Measurements from ENCODE around the gene PHF12.
A peak's percentile ranks its signal among the peaks of the same experiment; 100 is the strongest.

PHF12 gene

DNA sequence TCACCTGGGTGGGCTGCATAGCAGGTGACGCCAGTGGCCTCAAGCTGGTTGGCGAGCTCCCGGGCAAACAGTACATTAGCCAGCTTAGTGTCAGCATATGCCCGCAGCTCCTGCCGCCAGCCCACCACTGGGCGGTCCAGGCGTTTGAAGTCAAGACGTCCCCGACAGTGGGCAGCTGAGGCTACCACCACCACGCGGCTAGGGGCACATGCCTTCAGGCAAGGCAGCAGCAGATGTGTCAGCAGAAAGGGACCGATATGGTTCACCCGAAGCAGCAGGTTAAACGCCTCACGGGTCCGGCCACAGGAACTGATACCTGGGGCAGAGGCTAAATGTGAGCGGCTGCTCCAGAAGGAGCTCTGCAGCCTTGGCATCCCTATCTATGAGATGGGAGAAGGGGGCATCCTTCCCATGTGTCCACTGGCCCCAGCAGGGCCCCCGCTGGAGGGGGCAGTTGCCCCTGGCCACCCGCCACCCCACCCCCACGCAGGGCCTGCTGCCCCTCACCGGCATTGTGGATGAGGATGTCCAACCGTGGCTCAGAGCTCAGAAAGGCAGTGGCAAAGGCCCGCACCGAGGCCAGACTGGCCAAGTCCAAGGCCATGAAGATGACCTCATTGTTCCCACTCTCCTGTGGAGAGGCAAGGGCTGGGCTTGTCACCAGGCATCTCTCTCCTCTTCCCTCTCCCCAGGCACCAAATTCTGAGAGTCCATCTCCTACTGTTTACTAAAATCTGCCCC lies 50.2 kb downstream of the PHF12 start:
- DNase-seq, result no peak

- no peak for DNase-seq
Observed at GRCh38 chr17:28899212-28899815, 52.0 kb downstream of the PHF12 start.

- DNase-seq, result no peak
Observed at GRCh38 chr17:28898527-28898955, 52.8 kb downstream of the PHF12 start.

DNA sequence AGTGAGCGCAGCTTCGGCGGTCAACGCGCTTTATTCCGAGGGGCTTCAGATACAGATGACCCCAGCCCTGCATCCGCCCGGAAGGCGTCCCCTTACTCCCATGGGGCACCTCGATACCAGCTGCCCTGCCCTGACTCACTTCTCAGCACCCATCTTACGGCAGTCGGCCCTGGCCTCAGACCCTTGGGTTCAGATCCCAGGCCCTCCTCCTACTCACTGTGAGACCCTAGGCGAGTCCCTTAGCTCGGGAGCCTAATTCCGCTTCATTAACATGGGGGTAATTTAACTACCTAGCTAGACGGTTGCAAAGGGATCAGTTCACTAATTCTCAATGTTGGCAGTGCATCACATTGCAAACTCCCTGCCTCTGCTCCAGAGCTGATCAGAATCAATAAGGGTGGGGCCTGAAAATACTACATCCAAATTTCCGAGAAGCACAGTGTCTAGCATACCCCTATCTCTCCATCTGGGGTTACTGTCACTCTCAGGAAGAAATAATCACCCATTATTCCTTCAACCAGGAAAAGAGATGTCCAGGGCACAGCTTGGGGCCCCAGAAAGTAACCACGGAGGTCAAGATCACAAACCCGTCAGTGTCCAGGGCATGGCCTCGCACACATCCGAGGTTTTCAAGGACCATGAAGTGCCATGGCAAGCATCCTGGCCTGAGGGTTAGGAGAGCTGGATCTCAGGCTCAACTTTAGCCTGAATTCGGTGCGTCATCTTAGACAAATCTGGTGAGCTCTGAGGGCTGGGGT lies 53.4 kb downstream of the PHF12 start:
- no peak for DNase-seq

- peak; percentile 66 for DNase-seq
Observed at GRCh38 chr17:28896884-28897768, 54.2 kb downstream of the PHF12 start, which contains the start of gene FLOT2. TSS of gene FLOT2 (minus strand) at chr17:28897733. CDS start at chr17:28897574, 159 bp downstream.

DNA sequence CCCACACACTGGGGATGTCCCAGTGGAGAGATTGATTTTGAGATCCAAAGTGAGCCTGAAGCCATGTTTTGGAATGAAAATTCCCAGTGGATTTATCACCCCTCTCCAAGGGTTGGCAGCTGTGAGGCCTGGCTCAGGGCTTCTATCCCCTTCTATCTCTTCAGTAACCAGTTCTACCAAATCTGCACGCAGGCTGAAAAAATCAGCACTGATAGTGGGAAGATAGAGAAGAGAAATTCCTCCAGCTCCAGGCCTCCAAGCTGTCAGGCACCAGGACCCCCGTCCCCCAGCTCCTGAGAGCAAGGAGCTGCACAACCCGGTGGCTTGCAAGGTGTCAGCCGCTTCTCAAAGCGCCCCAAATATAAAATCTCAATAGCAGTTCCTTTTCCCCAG lies 54.8 kb downstream of the PHF12 start:
- no peak for DNase-seq

GRCh38 chr17:28895794-28896447 lies 55.4 kb downstream of the PHF12 start:
- DNase-seq, result no peak

DNA sequence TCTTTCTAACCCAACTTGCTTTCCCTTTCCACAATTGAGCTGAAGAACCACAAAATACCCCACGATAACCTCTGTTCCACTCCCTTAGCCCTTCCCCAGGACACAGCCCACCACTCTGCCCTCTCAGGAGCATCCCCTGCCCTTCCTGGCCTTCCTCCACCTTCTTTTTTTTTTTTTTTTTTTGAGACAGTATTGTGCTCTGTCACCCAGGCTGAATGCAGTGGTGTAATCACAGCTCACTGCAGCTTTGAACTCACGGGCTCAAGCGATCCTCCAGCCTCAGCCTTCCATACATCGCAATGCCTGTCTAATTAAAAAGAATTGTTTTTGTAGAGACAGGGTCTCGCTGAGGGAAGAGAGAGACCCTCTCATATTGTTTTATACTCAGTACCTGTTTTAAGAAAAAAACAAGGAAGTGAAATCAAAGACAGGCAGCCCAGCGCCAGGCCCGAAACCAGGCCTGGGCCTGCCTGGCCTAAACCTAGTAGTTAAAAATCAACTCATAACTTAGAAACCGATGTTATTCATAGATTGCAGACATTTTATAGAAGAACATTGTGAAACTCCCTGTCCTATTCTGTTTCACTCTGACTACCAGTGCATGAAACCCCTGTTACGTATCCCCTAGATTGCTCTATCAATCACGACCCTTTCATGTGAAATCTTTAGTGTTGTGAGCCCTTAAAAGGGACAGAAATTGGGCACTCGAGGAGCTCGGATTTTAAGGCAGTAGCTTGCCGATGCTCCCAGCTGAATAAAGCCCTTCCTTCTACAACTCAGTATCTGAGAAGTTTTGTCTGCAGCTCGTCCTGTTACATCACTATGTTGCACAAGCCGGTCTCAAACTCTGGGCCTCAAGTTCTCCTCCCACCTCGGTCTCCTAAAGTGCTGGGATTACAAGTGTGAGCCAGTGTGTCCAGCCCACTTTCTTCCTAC lies 57.8 kb downstream of the PHF12 start:
- DNase-seq, result peak; percentile 75

- no peak for DNase-seq
Observed at GRCh38 chr17:28892024-28892423, 59.3 kb downstream of the PHF12 start.

- no peak for DNase-seq
Observed at GRCh38 chr17:28891201-28891600, 60.1 kb downstream of the PHF12 start.

- no peak for DNase-seq
Observed at GRCh38 chr17:28889996-28890395, 61.3 kb downstream of the PHF12 start.

GRCh38 chr17:28888832-28889231 lies 62.5 kb downstream of the PHF12 start:
- no peak for DNase-seq

- no peak for DNase-seq
Observed at GRCh38 chr17:28887871-28888471, 63.3 kb downstream of the PHF12 start.

GRCh38 chr17:28885951-28886350 lies 65.4 kb downstream of the PHF12 start:
- no peak for DNase-seq

- DNase-seq, result no peak
Observed at GRCh38 chr17:28885363-28885762, 66.0 kb downstream of the PHF12 start.

DNA sequence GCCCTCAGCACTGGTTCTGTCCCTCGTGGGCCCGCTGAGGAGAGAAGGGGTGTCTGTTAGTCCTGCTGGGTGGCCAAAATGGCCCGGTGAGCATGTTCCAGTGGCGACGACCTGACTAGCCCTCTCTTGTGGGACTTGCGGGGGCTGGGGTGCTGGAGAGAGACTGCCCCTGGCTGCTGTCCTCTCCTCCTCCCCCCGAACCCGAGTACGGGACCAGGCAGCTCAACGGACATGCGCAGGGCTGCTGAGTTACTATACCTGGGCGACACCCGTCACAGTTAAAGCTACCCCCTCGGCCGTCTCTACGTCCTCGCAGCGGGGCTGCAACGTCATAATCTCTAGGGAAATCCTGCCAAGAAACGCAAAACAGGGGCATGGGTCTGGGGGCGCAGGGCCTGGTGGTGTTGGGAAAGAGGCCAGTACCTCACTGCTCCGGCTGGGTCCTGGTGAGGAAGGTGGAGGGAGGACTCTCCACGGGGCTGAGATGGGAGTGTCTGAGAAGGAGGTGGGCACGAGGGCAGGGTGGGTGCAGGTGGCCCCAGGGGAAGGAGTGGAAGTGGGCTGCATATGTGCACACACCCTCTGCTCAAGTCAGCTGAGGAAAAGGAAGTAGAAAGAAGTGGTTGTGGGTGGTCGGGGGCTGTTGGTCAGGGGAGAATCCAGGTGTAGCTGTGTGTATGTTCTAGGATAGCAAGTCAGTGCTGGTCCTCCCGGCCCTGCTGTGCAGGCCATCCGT lies 67.2 kb downstream of the PHF12 start:
- DNase-seq, result no peak

DNA sequence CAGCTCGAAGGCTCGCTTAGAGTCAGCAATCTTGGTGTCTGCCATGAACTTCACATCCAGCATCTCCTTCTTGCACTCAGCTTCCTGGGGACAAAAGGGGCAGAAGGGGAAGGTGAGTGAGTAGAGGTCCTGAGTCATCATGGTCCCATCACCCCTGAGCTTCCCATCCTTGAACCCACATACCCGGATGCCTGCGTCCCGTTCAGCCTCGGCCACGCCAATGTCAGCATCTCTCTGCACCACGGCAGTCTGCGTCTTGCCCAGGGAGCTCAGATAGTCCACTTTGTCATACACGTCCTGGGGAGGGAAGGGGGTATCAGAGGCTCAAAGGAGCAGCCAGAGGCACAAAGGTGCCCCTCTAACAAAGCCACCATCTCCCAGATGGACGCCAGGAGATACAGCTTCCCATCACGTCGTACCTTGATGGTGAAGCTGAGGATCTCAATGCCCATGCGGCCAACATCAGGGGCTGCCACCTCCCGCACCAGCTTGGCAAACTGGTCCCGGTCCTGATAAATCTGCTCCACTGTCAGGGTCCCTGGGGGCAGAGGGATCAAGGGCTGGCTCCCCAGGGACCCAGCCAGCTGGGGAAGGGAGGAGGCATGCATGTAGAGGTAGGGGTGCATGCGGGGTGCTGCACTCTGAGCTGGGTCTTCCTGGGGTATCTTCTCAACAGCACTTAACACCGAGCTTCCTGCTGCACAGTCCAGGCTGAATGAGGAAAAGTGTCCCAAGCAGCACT lies 69.0 kb downstream of the PHF12 start:
- no peak for DNase-seq

DNA sequence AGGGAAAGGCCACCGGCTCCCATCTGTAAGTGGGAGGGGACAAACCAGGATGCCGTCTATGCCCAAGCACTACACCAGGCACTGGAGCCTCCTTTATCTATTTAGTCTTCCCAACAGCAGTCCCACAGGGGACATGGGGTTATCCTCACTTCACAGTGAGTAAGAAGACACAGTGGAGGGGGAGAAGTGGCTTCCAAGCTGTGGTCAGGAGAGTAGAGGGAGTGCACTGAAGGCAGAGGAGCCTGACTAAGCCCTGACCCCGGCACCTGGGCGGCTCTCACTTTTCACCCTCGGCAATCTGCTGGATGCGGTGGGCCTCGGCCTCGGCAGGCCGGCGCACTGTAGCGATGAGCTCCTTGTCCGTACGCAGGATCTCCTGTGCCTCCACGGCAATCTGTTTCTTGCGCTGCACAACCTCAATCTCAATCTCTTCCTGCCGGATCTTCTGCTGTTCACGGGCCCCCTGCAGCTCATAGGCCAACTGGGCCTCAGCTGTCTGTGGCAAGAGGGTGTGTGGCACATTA lies 69.7 kb downstream of the PHF12 start:
- DNase-seq, result no peak

DNA sequence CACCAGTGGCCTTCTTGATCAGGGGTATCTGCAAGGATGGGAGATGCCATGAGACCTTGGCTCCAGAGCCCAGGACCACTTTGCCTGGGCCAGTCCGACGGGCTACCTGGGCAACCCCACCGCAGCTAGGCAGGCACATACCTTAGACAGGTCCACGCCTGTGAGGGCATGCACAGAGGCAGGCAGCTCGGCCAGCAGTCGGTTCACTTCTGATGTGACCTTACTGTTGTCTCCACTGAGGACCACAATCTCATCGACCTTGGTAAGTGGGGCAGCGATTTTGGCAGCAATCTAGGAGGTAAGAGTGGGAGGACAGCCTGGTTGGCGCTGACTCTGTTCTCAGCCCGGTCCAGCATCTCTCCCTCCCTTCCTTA lies 70.8 kb downstream of the PHF12 start:
- no peak for DNase-seq
